ENCODE data around the gene LIF. TPM values are rescaled to one million over a fixed set of nuclear protein-coding genes. Genes with fewer than 3 reads are reported as not detected.

The LIF gene
- polyA plus RNA-seq, 2 of the 4 experiments (the other 2 are of a cell fraction): 40.7 to 54.5 TPM

DNA sequence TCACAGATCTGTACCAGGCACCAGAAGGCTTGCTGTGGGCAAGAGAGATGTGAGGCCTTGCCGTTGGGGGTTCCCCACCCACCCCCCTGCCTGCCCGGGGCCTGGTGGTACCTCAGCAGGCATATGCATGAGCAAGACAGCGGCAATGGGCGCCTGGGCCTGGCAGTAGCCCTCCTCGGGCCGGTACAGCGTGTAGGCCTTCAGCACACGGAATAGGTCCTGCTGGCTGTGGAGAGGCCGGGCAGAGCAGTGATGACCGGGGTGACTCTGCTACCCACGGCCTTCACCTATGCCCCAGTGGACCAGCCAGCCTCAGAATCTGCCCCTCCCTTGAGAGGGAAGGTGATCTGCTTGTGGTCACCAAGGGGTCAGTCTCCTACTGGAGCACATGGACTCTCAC, 48.3 kb upstream of the LIF start:
- FAIRE-seq: no peak
- no peak overlapping the region for H3K4me3 ChIP-seq
- ATAC-seq: no peak
- CTCF ChIA-PET: interaction anchor here (1.3 to 1.4 kb wide), 2 partner anchors 15 to 187 kb away, joined by 3 to 4 read pairs; no protein-coding TSS in a partner anchor
- no peaks in the 10 kb centered on the region for H3K9me3 ChIP-seq
- TF ChIP-seq CHD4 (IDR thresholded peaks at IDR 0.05; ENCODE audit: borderline replicate concordance): no peak
- no peak for TF ChIP-seq RNF2 (IDR thresholded peaks at IDR 0.05; ENCODE audit: borderline replicate concordance, low read depth)
- TF ChIP-seq, protein P1, sequence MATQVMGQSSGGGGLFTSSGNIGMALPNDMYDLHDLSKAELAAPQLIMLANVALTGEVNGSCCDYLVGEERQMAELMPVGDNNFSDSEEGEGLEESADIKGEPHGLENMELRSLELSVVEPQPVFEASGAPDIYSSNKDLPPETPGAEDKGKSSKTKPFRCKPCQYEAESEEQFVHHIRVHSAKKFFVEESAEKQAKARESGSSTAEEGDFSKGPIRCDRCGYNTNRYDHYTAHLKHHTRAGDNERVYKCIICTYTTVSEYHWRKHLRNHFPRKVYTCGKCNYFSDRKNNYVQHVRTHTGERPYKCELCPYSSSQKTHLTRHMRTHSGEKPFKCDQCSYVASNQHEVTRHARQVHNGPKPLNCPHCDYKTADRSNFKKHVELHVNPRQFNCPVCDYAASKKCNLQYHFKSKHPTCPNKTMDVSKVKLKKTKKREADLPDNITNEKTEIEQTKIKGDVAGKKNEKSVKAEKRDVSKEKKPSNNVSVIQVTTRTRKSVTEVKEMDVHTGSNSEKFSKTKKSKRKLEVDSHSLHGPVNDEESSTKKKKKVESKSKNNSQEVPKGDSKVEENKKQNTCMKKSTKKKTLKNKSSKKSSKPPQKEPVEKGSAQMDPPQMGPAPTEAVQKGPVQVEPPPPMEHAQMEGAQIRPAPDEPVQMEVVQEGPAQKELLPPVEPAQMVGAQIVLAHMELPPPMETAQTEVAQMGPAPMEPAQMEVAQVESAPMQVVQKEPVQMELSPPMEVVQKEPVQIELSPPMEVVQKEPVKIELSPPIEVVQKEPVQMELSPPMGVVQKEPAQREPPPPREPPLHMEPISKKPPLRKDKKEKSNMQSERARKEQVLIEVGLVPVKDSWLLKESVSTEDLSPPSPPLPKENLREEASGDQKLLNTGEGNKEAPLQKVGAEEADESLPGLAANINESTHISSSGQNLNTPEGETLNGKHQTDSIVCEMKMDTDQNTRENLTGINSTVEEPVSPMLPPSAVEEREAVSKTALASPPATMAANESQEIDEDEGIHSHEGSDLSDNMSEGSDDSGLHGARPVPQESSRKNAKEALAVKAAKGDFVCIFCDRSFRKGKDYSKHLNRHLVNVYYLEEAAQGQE (IDR thresholded peaks at IDR 0.05): no peak
- TF ChIP-seq GATA3 (IDR thresholded peaks at IDR 0.05; ENCODE audit: borderline replicate concordance): no peak
- no peak for TF ChIP-seq TFCP2L1 (CRISPR knock-in tag; IDR thresholded peaks at IDR 0.05)
- TF ChIP-seq HDAC2 (IDR thresholded peaks at IDR 0.05): no peak
- no peak for TF ChIP-seq ZC3H11A (IDR thresholded peaks at IDR 0.05)
- no peak for TF ChIP-seq MAFK (IDR thresholded peaks at IDR 0.05; ENCODE audit: partially characterized antibody)
- TF ChIP-seq, protein P2, sequence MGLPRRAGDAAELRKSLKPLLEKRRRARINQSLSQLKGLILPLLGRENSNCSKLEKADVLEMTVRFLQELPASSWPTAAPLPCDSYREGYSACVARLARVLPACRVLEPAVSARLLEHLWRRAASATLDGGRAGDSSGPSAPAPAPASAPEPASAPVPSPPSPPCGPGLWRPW (IDR thresholded peaks at IDR 0.05): no peak
- TF ChIP-seq FOXS1 (CRISPR knock-in tag; IDR thresholded peaks at IDR 0.05): no peak
- no peak for TF ChIP-seq ESRRA (IDR thresholded peaks at IDR 0.05; ENCODE audit: borderline replicate concordance, low read length)
- WGBS (ENCODE audit: missing lambda C conversion rate): 77% methylated on average over 5 of the region's 11 CpGs
- no peak overlapping the region for H3K27ac ChIP-seq
- H3K4me2 ChIP-seq: no peak overlapping the region
- POLR2A ChIA-PET: interaction anchor here (0.8 kb wide), 1 partner anchor 25 kb away, joined by 3 read pairs; no protein-coding TSS in a partner anchor
- peaks cover 14% of the 10 kb centered on the region; the same call in 2 of the 3 replicates for H3K4me1 ChIP-seq
- no peak for DNase-seq (ENCODE audit: low read depth in 1 of 2, low spot score in 1 of 2)

DNA sequence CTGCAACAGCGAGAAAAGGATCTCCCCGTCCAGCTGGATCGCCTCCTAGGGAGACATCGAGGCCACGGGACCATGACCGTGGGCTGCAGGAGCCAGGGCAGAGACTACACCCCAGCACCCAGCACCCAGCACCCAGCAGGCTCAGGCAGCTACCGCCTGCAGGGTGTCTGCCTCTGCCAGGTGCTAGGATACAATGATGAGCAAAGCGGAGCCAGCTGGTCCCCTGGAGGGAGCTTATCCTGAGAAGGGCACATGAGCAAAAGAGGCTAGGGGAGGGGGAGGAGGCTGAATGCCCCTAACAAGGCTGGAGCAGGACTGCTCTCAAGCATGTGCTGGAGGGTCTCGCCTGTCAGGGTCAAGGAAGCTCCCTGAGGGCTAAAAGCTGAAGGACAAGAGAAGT, 47.5 kb upstream of the LIF start:
- FAIRE-seq: no peak
- TF ChIP-seq SMC3 (IDR thresholded peaks at IDR 0.05) (no peak), EHF (CRISPR knock-in tag; IDR thresholded peaks at IDR 0.05) (no peak), RCOR1 (IDR thresholded peaks at IDR 0.05; ENCODE audit: low read depth, low read length) (no peak), CHD4 (IDR thresholded peaks at IDR 0.05; ENCODE audit: borderline replicate concordance) (no peak)
- Histone ChIP-seq H3K4me3 (no peak overlapping the region), H3K4me2 (no peak overlapping the region), H3K27ac (no peak overlapping the region), H3K9me3 (no peaks in the 10 kb centered on the region), H3K4me1 (peaks cover 15% of the 10 kb centered on the region; the same call in 2 of the 3 replicates)
- no peak for ATAC-seq
- WGBS (ENCODE audit: missing lambda C conversion rate): 91% methylated on average over 7 of the region's 9 CpGs
- ChIA-PET CTCF (interaction anchor here (1.8 kb wide), 1 partner anchor 94 kb away, joined by 6 read pairs; the partner anchor contains the start of gene RNF215), POLR2A (no interaction called here)
- no peak for DNase-seq (ENCODE audit: low read depth in 1 of 2, low spot score in 1 of 2)

DNA sequence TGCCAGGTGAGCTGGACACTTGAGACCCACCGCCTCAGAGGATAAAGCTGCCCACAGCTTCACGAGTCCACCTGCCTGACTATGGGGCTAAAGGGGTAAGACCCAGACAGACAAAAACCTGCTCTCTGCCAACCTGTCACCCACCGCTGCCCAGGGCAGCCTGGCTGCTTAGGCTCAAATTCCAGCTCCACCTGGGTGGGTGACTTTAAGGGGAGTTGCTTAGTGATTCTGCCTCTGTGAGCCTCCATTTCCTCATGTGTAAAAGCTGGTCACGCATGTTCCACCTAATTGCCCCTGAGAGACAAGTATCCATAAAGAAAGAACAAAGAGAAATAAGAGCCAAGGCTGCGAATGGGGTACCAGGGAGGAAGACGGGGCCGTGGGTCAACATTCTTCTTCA, 46.5 kb upstream of the LIF start:
- H3K9me3 ChIP-seq: no peaks in the 10 kb centered on the region
- H3K4me2 ChIP-seq: no peak overlapping the region
- no peak overlapping the region for H3K27ac ChIP-seq
- H3K4me1 ChIP-seq: peaks cover 18% of the 10 kb centered on the region; the same call in 2 of the 3 replicates
- no peak overlapping the region for H3K4me3 ChIP-seq
- 88% methylated on average over 6 of the region's 7 CpGs for WGBS (ENCODE audit: missing lambda C conversion rate)
- no peak for DNase-seq (ENCODE audit: low read depth in 1 of 2, low spot score in 1 of 2)
- POLR2A ChIA-PET: no interaction called here
- ATAC-seq: no peak
- CTCF ChIA-PET: interaction anchor here (0.6 to 3.4 kb wide), 3 partner anchors 9 to 95 kb away, joined by 3 to 17 read pairs (median 6); partner anchors contain the start of gene RNF215
- FAIRE-seq: no peak
- TF ChIP-seq HOXB5 (CRISPR knock-in tag; IDR thresholded peaks at IDR 0.05) (no peak), NPAS2 (CRISPR knock-in tag; IDR thresholded peaks at IDR 0.05; ENCODE audit: borderline replicate concordance) (no peak), HDAC2 (IDR thresholded peaks at IDR 0.05) (no peak), HOXA7 (CRISPR knock-in tag; IDR thresholded peaks at IDR 0.05) (no peak), CBX8 (IDR thresholded peaks at IDR 0.05) (no peak), TFCP2L1 (CRISPR knock-in tag; IDR thresholded peaks at IDR 0.05) (no peak), FOSB (CRISPR knock-in tag; IDR thresholded peaks at IDR 0.05) (no peak), FOSL2 (IDR thresholded peaks at IDR 0.05) (no peak), FOSL2 (CRISPR knock-in tag; IDR thresholded peaks at IDR 0.05) (no peak), ZC3H11A (IDR thresholded peaks at IDR 0.05) (no peak), RFX5 (IDR thresholded peaks at IDR 0.05) (no peak), BHLHE40 (IDR thresholded peaks at IDR 0.05; ENCODE audit: low read depth, low read length) (no peak), MYC (IDR thresholded peaks at IDR 0.05; ENCODE audit: borderline replicate concordance, low read length) (no peak), ZFP36 (IDR thresholded peaks at IDR 0.05; ENCODE audit: borderline replicate concordance, partially characterized antibody) (no peak), CHD4 (IDR thresholded peaks at IDR 0.05; ENCODE audit: borderline replicate concordance) (no peak), HOXB13 (CRISPR knock-in tag; IDR thresholded peaks at IDR 0.05; ENCODE audit: low read depth) (no peak)
- TF ChIP-seq, protein P3, sequence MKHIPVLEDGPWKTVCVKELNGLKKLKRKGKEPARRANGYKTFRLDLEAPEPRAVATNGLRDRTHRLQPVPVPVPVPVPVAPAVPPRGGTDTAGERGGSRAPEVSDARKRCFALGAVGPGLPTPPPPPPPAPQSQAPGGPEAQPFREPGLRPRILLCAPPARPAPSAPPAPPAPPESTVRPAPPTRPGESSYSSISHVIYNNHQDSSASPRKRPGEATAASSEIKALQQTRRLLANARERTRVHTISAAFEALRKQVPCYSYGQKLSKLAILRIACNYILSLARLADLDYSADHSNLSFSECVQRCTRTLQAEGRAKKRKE (CRISPR knock-in tag; IDR thresholded peaks at IDR 0.05; ENCODE audit: low read depth): no peak
- TF ChIP-seq, protein P4, sequence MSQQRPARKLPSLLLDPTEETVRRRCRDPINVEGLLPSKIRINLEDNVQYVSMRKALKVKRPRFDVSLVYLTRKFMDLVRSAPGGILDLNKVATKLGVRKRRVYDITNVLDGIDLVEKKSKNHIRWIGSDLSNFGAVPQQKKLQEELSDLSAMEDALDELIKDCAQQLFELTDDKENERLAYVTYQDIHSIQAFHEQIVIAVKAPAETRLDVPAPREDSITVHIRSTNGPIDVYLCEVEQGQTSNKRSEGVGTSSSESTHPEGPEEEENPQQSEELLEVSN (IDR thresholded peaks at IDR 0.05; ENCODE audit: borderline replicate concordance, low read depth): no peak
- TF ChIP-seq, protein P5, sequence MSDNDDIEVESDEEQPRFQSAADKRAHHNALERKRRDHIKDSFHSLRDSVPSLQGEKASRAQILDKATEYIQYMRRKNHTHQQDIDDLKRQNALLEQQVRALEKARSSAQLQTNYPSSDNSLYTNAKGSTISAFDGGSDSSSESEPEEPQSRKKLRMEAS (IDR thresholded peaks at IDR 0.05): no peak

All from A549 (cell line).